ENCODE results near the gene EXTL2. TPM values are rescaled to one million over a fixed set of nuclear protein-coding genes. Genes with fewer than 3 reads are reported as not detected.

Gene EXTL2
- total RNA-seq, 2 donors from 2014 or later: 12.5 to 17.1 TPM

DNA sequence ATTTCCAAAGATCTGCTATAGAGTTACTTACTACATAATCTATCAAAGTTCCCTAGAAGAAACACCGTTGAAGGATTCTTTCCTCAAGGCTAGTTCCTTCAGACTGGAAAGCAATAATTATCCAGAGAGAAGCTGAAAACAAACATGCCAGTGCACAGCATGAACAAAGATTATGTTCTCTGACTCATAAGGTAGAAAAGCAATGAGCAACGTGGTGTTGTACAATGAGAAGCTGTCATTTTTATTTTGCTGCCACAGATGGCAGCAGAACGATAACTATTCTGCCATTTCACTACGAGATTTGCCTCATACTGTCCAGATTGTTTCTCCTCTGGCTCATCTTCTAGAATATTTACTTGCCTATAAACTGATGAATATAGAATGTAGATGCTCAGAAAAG, 10.7 kb downstream of the EXTL2 start:
- H3K36me3 ChIP-seq (replicated peaks in 1 of 2; ENCODE audit: insufficient read depth in 1 of 2, low read depth in 2 of 2): no peaks in the 10 kb centered on the region
- no peaks in the 10 kb centered on the region for H3K27me3 ChIP-seq
- no peak overlapping the region for H3K27ac ChIP-seq
- peak in 1 of 4 donors; percentile 12 for DNase-seq
- TF ChIP-seq POLR2A (IDR thresholded peaks at IDR 0.05) (no peak), CTCF (IDR thresholded peaks at IDR 0.05) (no peak)
- no peak overlapping the region for H3K4me3 ChIP-seq
- H3K9me3 ChIP-seq: no peaks in the 10 kb centered on the region
- WGBS, 2 donors: 34 to 37% methylated on average over 4 of the region's 4 CpGs
- ATAC-seq: no peak
- H3K4me1 ChIP-seq: peaks cover 3% of the 10 kb centered on the region
- intact Hi-C loops (cut with DNase I): no loop called here

GRCh38 chr1:100882698-100883097, 11.9 kb downstream of the EXTL2 start:
- 38 to 60% methylated on average over 2 of the region's 2 CpGs for WGBS, 2 donors
- Histone ChIP-seq H3K9me3 (no peaks in the 10 kb centered on the region), H3K4me3 (no peak overlapping the region), H3K4me1 (peaks cover 3% of the 10 kb centered on the region), H3K27ac (no peak overlapping the region), H3K36me3 (replicated peaks in 1 of 2; ENCODE audit: insufficient read depth in 1 of 2, low read depth in 2 of 2) (no peaks in the 10 kb centered on the region), H3K27me3 (no peaks in the 10 kb centered on the region)
- no peak for TF ChIP-seq CTCF (IDR thresholded peaks at IDR 0.05)
- TF ChIP-seq POLR2A (IDR thresholded peaks at IDR 0.05): no peak
- DNase-seq (peak in 1 of 4 donors; percentile 14), ATAC-seq (no peak)
- intact Hi-C loops (cut with DNase I): no loop called here

GRCh38 chr1:100881687-100882086, 13.0 kb downstream of the EXTL2 start:
- 76 to 84% methylated on average over 3 of the region's 3 CpGs for WGBS, 2 donors
- Histone ChIP-seq H3K4me1 (peaks cover 3% of the 10 kb centered on the region), H3K9me3 (no peaks in the 10 kb centered on the region), H3K27ac (no peak overlapping the region), H3K36me3 (replicated peaks in 1 of 2; ENCODE audit: insufficient read depth in 1 of 2, low read depth in 2 of 2) (no peaks in the 10 kb centered on the region), H3K4me3 (no peak overlapping the region), H3K27me3 (no peaks in the 10 kb centered on the region)
- no peak for DNase-seq
- intact Hi-C loops (cut with DNase I): no loop called here
- no peak for ATAC-seq
- no peak for TF ChIP-seq CTCF (IDR thresholded peaks at IDR 0.05)
- TF ChIP-seq POLR2A (IDR thresholded peaks at IDR 0.05): no peak

DNA sequence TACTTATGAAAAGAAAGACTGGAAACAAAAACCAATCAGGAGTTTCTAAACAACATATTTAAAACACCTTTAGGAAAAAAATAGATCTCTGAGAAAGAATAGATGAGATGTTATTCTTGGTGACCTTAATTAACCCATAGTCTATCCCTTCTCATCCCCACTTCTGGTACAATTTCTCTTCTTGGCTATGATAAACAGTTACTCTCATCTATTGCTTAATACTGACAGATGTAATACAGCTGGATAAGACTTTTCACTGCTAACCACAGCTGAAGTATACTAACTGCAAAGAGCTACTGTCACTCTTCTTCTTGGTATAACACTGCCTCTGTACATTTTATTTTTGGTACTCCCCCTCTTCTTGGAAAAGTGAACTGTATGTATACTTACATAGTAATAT, 15.2 kb downstream of the EXTL2 start:
- Histone ChIP-seq H3K9me3 (no peaks in the 10 kb centered on the region), H3K27me3 (no peaks in the 10 kb centered on the region), H3K36me3 (replicated peaks in 1 of 2; ENCODE audit: insufficient read depth in 1 of 2, low read depth in 2 of 2) (no peaks in the 10 kb centered on the region), H3K27ac (no peak overlapping the region), H3K4me1 (peaks cover 3% of the 10 kb centered on the region), H3K4me3 (no peak overlapping the region)
- TF ChIP-seq CTCF (IDR thresholded peaks at IDR 0.05): no peak
- TF ChIP-seq POLR2A (IDR thresholded peaks at IDR 0.05): no peak
- ATAC-seq: no peak
- intact Hi-C loops (cut with DNase I): no loop called here
- DNase-seq: no peak

DNA sequence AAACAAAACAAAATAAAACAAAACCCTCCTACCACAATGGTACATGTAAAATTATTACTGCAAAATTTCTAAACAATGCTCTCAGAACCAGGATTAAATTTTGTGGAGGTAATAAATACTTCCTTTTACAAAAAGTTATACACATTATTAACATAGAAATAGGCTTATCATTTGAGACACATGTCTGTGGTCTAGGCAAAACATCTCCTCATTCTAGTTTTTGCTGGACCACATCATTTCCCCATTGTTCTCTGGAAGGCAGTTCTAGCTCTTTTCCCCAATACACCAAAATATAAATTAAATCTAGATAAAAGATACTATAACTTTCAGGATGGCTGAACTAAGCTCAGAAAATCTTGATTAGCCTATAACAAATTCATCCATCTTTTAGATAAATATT, 18.4 kb downstream of the EXTL2 start:
- Histone ChIP-seq H3K4me3 (no peak overlapping the region), H3K36me3 (replicated peaks in 1 of 2; ENCODE audit: insufficient read depth in 1 of 2, low read depth in 2 of 2) (no peaks in the 10 kb centered on the region), H3K27ac (no peak overlapping the region), H3K9me3 (no peaks in the 10 kb centered on the region), H3K27me3 (no peaks in the 10 kb centered on the region), H3K4me1 (no peaks in the 10 kb centered on the region)
- no peak for ATAC-seq
- intact Hi-C loops (cut with DNase I): no loop called here
- DNase-seq: no peak
- TF ChIP-seq POLR2A (IDR thresholded peaks at IDR 0.05) (no peak), CTCF (IDR thresholded peaks at IDR 0.05) (no peak)

Data from body of pancreas (tissue), 4 donors.